Body of pancreas (tissue), 4 donors: ENCODE data around the gene LNPEP. TPM values are rescaled to one million over a fixed set of nuclear protein-coding genes. Genes with fewer than 3 reads are reported as not detected.

Experiments
- ATAC-seq: fragments of 150-250 bp; one replicate; pipeline ENCODE4 v1.9.1; 2016
- DNase-seq, 4 donors: peaks; one replicate each; pipeline ENCODE4 v3.0.0-alpha.2; 2019
- H3K27ac ChIP-seq, 4 donors: fragments of 200-600 bp; sonication (generic); 1 replicate in 3 of 4; 2 replicates in 1 of 4; pipeline versions ENCODE4 v1.5.1 to v1.6.1; 2016 to 2019; ENCODE audit warnings: mild to moderate bottlenecking in 1 of 4, mixed read lengths in 1 of 4, moderate library complexity in 1 of 4
- H3K27me3 ChIP-seq, 2 donors: fragments of 200-600 bp; sonication (generic); one replicate each; pipeline ENCODE4 v1.6.0; 2016; ENCODE audit warnings: mild to moderate bottlenecking in 1 of 2
- H3K36me3 ChIP-seq, 2 donors: fragments of 200-600 bp; sonication (generic); replicated peaks in 1 of 2; 2 replicates each; pipeline ENCODE4 v1.5.1; 2016; ENCODE audit warnings: low read depth in 2 of 2; ENCODE audit not compliant: insufficient read depth in 1 of 2
- H3K4me1 ChIP-seq: fragments of 200-600 bp; sonication (generic); one replicate; pipeline ENCODE4 v1.6.0; 2016
- H3K4me3 ChIP-seq, 2 donors: fragments of 200-600 bp; sonication (generic); 1 replicate in 1 of 2; 2 replicates in 1 of 2; pipeline ENCODE4 v1.5.1; 2016 to 2019
- H3K9me3 ChIP-seq, 3 donors: fragments of 200-600 bp; sonication (generic); 1 replicate in 2 of 3; 2 replicates in 1 of 3; pipeline ENCODE4 v1.5.1; 2016
- CTCF ChIP-seq, 7 experiments: fragments of 450-650 bp in 4 of 7; fragments of 200-600 bp in 3 of 7; sonication (generic) in 3 of 7; IDR thresholded peaks; one replicate each; pipeline ENCODE4 v1.5.1; 2016 to 2019; ENCODE audit warnings: antibody characterized with exemption in 7 of 7
- POLR2A ChIP-seq, 3 donors: fragments of 450-650 bp; IDR thresholded peaks; one replicate each; pipeline ENCODE4 v1.6.1; 2016; ENCODE audit warnings: antibody characterized with exemption in 3 of 3, mild to moderate bottlenecking in 2 of 3
- WGBS, 2 donors: methylation state at CpG; one replicate each; pipeline ENCODE4 v1.1.5; 2017; 5-methylcytosine and 5-hydroxymethylcytosine counted together
- intact Hi-C: fragments of 100-400 bp; cut with DNase I; formaldehyde crosslinking; loops from one replicate; pipeline ENCODE4 v1.15.1; 2023
- total RNA-seq, 2 donors: library from RNA; depleted of rRNA; stranded (reverse); fragments of >200 nt; gene quantifications; one replicate each; pipeline ENCODE4 v1.1.0, GENCODE V29; 2016

The LNPEP gene
- total RNA-seq, 2 donors from 2014 or later = 16.8 to 22.1 TPM

- Histone ChIP-seq H3K27me3 (no peaks in the 10 kb centered on the region), H3K4me3 (no peak overlapping the region), H3K4me1 (no peaks in the 10 kb centered on the region), H3K9me3 (no peaks in the 10 kb centered on the region), H3K36me3 (no peaks in the 10 kb centered on the region), H3K27ac (no peak overlapping the region)
- ATAC-seq (no peak), DNase-seq (no peak)
- intact Hi-C loops = no loop called here
- TF ChIP-seq POLR2A (IDR thresholded peaks at IDR 0.05) (no peak), CTCF (IDR thresholded peaks at IDR 0.05) (no peak)
Measured at GRCh38 chr5:97070234-97070633, 134.4 kb downstream of the LNPEP start.

- 66 to 79% methylated on average over 8 of the region's 8 CpGs for WGBS, 2 donors
- DNase-seq = no peak
- intact Hi-C loops = no loop called here
- no peak for ATAC-seq
- no peak overlapping the region for H3K27ac ChIP-seq
- no peaks in the 10 kb centered on the region for H3K4me1 ChIP-seq
- no peak for TF ChIP-seq CTCF (IDR thresholded peaks at IDR 0.05)
- no peaks in the 10 kb centered on the region for H3K27me3 ChIP-seq
- no peaks in the 10 kb centered on the region for H3K9me3 ChIP-seq
- no peak overlapping the region for H3K4me3 ChIP-seq
- H3K36me3 ChIP-seq = no peaks in the 10 kb centered on the region
Measured at GRCh38 chr5:97071101-97071500, 135.2 kb downstream of the LNPEP start.

GRCh38 chr5:97071993-97072392, 136.1 kb downstream of the LNPEP start:
- 70 to 78% methylated on average over 4 of the region's 4 CpGs for WGBS, 2 donors
- H3K4me1 ChIP-seq = no peaks in the 10 kb centered on the region
- no peak for DNase-seq
- H3K36me3 ChIP-seq = no peaks in the 10 kb centered on the region
- H3K27ac ChIP-seq = no peak overlapping the region
- intact Hi-C loops = no loop called here
- no peak overlapping the region for H3K4me3 ChIP-seq
- no peaks in the 10 kb centered on the region for H3K9me3 ChIP-seq
- TF ChIP-seq CTCF (IDR thresholded peaks at IDR 0.05) (no peak), POLR2A (IDR thresholded peaks at IDR 0.05) (no peak)
- no peaks in the 10 kb centered on the region for H3K27me3 ChIP-seq
- no peak for ATAC-seq

- DNase-seq (no peak), ATAC-seq (no peak)
- TF ChIP-seq CTCF (IDR thresholded peaks at IDR 0.05) (no peak), POLR2A (IDR thresholded peaks at IDR 0.05) (no peak)
- WGBS, 2 donors = 66 to 74% methylated on average over 2 of the region's 2 CpGs
- Histone ChIP-seq H3K27me3 (no peaks in the 10 kb centered on the region), H3K9me3 (no peaks in the 10 kb centered on the region), H3K27ac (no peak overlapping the region), H3K36me3 (no peaks in the 10 kb centered on the region), H3K4me1 (no peaks in the 10 kb centered on the region), H3K4me3 (no peak overlapping the region)
- intact Hi-C loops = no loop called here
Measured at GRCh38 chr5:97072696-97073095, 136.8 kb downstream of the LNPEP start.

- 78 to 94% methylated on average over 3 of the region's 3 CpGs for WGBS, 2 donors
- DNase-seq (no peak), ATAC-seq (no peak)
- H3K4me1 ChIP-seq = no peaks in the 10 kb centered on the region
- no peaks in the 10 kb centered on the region for H3K36me3 ChIP-seq
- no peak overlapping the region for H3K4me3 ChIP-seq
- H3K27ac ChIP-seq = no peak overlapping the region
- H3K27me3 ChIP-seq = no peaks in the 10 kb centered on the region
- intact Hi-C loops = no loop called here
- no peaks in the 10 kb centered on the region for H3K9me3 ChIP-seq
- TF ChIP-seq POLR2A (IDR thresholded peaks at IDR 0.05) = no peak
- TF ChIP-seq CTCF (IDR thresholded peaks at IDR 0.05) = no peak
Measured at GRCh38 chr5:97073420-97073819, 137.5 kb downstream of the LNPEP start.
